PFSK-1 (cell line): ENCODE measurements around the gene FRK.

ENCODE experiments used
- FOXP2 ChIP-seq: optimal IDR thresholded peaks from 2 replicates; pipeline ENCODE3; 2011; ENCODE audit warnings: borderline replicate concordance, control low read depth, inconsistent platforms; ENCODE audit not compliant: insufficient read depth; ENCODE audit errors: extremely low read length, extremely low read depth
- POLR2AphosphoS5 ChIP-seq: IDR thresholded peaks from 2 replicates; pipeline ENCODE4 v1.6.1; 2012; ENCODE audit warnings: low read depth, mild to moderate bottlenecking, control low read depth, low read length, moderate library complexity
- SIN3A ChIP-seq: IDR thresholded peaks from 2 replicates; pipeline ENCODE4 v1.6.1; 2012; ENCODE audit warnings: mild to moderate bottlenecking, low read length, moderate library complexity, borderline replicate concordance; ENCODE audit not compliant: insufficient read depth
- TAF1 ChIP-seq: IDR thresholded peaks from 2 replicates; pipeline ENCODE4 v1.6.1; 2012; ENCODE audit warnings: low read length, control low read depth, borderline replicate concordance; ENCODE audit not compliant: insufficient read depth
- TF ChIP-seq, protein P1 (sequence below), 2 experiments: IDR thresholded peaks; 2 replicates each; pipeline versions ENCODE4 v1.6.1 to v1.8.0; 2011 to 2012; ENCODE audit warnings: low read depth in 2 of 2, low read length in 2 of 2, control low read depth in 1 of 2, inconsistent platforms in 1 of 2, mild to moderate bottlenecking in 1 of 2, moderate library complexity in 1 of 2; ENCODE audit not compliant: insufficient read depth in 1 of 2

DNA sequence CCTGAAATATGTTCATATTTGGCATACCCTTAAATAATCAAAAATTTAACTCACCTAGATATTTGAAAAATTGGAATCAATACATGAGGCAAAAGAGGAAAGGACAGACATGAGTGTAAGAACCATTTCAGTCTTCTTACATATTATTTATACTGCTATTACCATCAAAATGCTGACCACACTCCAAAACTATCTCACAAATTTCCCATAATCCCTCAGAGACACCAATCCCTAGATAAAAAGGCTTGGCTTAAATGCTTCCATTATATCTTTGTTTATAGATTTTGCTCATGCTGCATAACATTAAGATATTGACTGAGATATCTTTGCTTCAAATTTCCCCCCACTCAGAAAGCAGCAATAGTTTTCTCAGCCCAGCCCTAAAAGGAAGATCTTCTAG, 28.3 kb upstream of the FRK start:
- TF ChIP-seq, protein P1, sequence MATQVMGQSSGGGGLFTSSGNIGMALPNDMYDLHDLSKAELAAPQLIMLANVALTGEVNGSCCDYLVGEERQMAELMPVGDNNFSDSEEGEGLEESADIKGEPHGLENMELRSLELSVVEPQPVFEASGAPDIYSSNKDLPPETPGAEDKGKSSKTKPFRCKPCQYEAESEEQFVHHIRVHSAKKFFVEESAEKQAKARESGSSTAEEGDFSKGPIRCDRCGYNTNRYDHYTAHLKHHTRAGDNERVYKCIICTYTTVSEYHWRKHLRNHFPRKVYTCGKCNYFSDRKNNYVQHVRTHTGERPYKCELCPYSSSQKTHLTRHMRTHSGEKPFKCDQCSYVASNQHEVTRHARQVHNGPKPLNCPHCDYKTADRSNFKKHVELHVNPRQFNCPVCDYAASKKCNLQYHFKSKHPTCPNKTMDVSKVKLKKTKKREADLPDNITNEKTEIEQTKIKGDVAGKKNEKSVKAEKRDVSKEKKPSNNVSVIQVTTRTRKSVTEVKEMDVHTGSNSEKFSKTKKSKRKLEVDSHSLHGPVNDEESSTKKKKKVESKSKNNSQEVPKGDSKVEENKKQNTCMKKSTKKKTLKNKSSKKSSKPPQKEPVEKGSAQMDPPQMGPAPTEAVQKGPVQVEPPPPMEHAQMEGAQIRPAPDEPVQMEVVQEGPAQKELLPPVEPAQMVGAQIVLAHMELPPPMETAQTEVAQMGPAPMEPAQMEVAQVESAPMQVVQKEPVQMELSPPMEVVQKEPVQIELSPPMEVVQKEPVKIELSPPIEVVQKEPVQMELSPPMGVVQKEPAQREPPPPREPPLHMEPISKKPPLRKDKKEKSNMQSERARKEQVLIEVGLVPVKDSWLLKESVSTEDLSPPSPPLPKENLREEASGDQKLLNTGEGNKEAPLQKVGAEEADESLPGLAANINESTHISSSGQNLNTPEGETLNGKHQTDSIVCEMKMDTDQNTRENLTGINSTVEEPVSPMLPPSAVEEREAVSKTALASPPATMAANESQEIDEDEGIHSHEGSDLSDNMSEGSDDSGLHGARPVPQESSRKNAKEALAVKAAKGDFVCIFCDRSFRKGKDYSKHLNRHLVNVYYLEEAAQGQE (IDR thresholded peaks at IDR 0.05; ENCODE audit: insufficient read depth in 1 of 2, low read depth in 2 of 2, low read length in 2 of 2), result no peak
- TF ChIP-seq FOXP2, result no peak
- TF ChIP-seq POLR2AphosphoS5, result no peak
- no peak for TF ChIP-seq TAF1
- TF ChIP-seq SIN3A, result no peak
